GM18499 (cell line): ENCODE measurements around the gene ANKRD22.

Experiments used
- ATAC-seq: cut with Tn5 transposase; IDR thresholded peaks from one replicate; pipeline ENCODE4 v1.9.1; 2021; ENCODE audit warnings: moderate number of reproducible peaks; ENCODE audit not compliant: insufficient read depth, unreplicated experiment

Gene ANKRD22

GRCh38 chr10:88879534-88880281, 28.1 kb upstream of the ANKRD22 start, which contains the start of gene STAMBPL1:
Gene STAMBPL1 (plus strand): TSS chr10:88880245. CDS start chr10:88901709, 21,464 bp downstream.
- peak; percentile 18 for ATAC-seq

GRCh38 chr10:88877298-88877697, 25.7 kb upstream of the ANKRD22 start:
- no peak for ATAC-seq

- no peak for ATAC-seq
Observed at GRCh38 chr10:88875081-88875480, 23.4 kb upstream of the ANKRD22 start.

- ATAC-seq, result no peak
Observed at GRCh38 chr10:88874281-88874680, 22.6 kb upstream of the ANKRD22 start.

- ATAC-seq, result no peak
Observed at GRCh38 chr10:88873757-88874156, 22.1 kb upstream of the ANKRD22 start.

GRCh38 chr10:88870089-88870488, 18.4 kb upstream of the ANKRD22 start:
- peak; percentile 57 for ATAC-seq

- no peak for ATAC-seq
Observed at GRCh38 chr10:88866454-88866853, 14.8 kb upstream of the ANKRD22 start.

GRCh38 chr10:88865281-88865876, 13.7 kb upstream of the ANKRD22 start:
- no peak for ATAC-seq

- ATAC-seq, result no peak
Observed at GRCh38 chr10:88861036-88861435, 9.4 kb upstream of the ANKRD22 start.

- ATAC-seq, result no peak
Observed at GRCh38 chr10:88858491-88858890, 6.8 kb upstream of the ANKRD22 start.

- no peak for ATAC-seq
Observed at GRCh38 chr10:88857831-88858230, 6.2 kb upstream of the ANKRD22 start.

GRCh38 chr10:88854684-88855083, 3.0 kb upstream of the ANKRD22 start:
- no peak for ATAC-seq

GRCh38 chr10:88853155-88853881, 1.7 kb upstream of the ANKRD22 start:
- no peak for ATAC-seq

GRCh38 chr10:88852327-88852726, 683 bp upstream of the ANKRD22 start:
- no peak for ATAC-seq

- ATAC-seq, result no peak
Observed at GRCh38 chr10:88850712-88851111, 932 bp downstream of the ANKRD22 start.

GRCh38 chr10:88849234-88849633, 2.4 kb downstream of the ANKRD22 start:
- ATAC-seq, result no peak

GRCh38 chr10:88848499-88848898, 3.1 kb downstream of the ANKRD22 start:
- ATAC-seq, result no peak

- no peak for ATAC-seq
Observed at GRCh38 chr10:88843171-88843570, 8.5 kb downstream of the ANKRD22 start.

GRCh38 chr10:88841316-88842111, 10.1 kb downstream of the ANKRD22 start:
- no peak for ATAC-seq

GRCh38 chr10:88840881-88841280, 10.8 kb downstream of the ANKRD22 start:
- no peak for ATAC-seq
